ENCODE results near the gene ANTXR2.

DNA sequence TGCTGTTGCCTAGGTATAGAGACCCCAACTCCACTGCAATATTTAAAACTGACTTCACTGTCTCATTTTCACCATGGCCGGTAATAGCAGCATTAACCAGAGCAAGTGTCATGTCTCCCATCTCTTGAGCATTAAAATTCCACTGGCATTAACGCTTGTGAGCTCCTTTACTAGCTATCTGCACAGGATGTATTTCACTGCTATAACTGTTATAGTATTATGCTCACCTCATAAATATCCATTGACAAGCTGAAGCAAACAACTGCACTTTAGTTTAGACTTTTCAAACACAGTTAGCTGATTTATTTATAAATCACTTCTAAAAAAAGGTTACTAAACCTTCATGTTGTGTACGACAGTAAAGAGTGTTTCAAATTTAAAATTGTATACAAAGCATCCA, 157.8 kb downstream of the ANTXR2 start:
- TF ChIP-seq, protein P1, sequence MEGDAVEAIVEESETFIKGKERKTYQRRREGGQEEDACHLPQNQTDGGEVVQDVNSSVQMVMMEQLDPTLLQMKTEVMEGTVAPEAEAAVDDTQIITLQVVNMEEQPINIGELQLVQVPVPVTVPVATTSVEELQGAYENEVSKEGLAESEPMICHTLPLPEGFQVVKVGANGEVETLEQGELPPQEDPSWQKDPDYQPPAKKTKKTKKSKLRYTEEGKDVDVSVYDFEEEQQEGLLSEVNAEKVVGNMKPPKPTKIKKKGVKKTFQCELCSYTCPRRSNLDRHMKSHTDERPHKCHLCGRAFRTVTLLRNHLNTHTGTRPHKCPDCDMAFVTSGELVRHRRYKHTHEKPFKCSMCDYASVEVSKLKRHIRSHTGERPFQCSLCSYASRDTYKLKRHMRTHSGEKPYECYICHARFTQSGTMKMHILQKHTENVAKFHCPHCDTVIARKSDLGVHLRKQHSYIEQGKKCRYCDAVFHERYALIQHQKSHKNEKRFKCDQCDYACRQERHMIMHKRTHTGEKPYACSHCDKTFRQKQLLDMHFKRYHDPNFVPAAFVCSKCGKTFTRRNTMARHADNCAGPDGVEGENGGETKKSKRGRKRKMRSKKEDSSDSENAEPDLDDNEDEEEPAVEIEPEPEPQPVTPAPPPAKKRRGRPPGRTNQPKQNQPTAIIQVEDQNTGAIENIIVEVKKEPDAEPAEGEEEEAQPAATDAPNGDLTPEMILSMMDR (IDR thresholded peaks at IDR 0.05): no peak
- no peak for TF ChIP-seq POLR2A (IDR thresholded peaks at IDR 0.05)

Data from Peyer's patch (tissue), 4 donors.